NCI-H82 (cell line): Measurements from ENCODE around the gene DNM1.

ENCODE experiments used
- DNase-seq: peaks from one replicate; lab custom pipeline; 2025; lab: John Stamatoyannopoulos, UW

Gene DNM1

GRCh38 chr9:128178806-128179431, 24.3 kb upstream of the DNM1 start:
- DNase-seq = no peak

GRCh38 chr9:128180001-128180400, 23.2 kb upstream of the DNM1 start:
- no peak for DNase-seq

GRCh38 chr9:128180447-128180846, 22.7 kb upstream of the DNM1 start:
- DNase-seq = no peak

- peak; percentile 82 for DNase-seq
These were observed 21.7 kb upstream of the DNM1 start for GRCh38 chr9:128181480-128181879.

DNA sequence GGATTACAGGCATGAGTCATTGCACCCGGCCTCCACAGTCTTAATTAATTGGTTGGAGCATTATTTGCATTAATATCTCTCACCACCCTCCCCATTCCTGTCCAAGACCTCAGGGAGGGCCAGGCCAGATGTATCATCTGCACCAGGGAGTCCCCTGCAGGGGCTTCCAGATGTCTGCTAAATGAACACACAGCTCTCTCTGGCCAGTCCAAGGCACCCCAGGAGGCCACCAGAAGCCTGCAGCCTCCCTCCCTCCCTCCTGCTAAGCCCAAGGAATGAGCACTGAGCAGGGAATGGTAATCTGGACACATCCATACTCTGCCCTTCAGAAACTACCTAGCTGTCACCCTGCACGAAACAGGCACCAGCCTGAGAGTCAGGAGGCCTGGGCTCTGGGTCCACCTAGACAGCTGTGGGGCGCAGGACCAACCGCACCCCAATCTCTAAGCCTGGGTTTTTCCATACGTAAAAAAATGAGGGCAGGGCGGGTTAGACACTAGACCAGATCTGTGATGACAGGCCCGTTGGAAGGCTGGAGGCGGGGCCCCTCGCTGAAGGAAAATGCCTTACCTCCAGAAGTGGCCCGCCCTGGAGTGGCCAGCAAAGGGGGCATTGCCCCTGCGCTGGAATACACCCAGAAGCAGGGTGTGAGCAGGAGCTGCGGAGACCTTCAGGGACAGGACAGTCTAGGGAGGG, 20.1 kb upstream of the DNM1 start:
- DNase-seq = no peak

DNA sequence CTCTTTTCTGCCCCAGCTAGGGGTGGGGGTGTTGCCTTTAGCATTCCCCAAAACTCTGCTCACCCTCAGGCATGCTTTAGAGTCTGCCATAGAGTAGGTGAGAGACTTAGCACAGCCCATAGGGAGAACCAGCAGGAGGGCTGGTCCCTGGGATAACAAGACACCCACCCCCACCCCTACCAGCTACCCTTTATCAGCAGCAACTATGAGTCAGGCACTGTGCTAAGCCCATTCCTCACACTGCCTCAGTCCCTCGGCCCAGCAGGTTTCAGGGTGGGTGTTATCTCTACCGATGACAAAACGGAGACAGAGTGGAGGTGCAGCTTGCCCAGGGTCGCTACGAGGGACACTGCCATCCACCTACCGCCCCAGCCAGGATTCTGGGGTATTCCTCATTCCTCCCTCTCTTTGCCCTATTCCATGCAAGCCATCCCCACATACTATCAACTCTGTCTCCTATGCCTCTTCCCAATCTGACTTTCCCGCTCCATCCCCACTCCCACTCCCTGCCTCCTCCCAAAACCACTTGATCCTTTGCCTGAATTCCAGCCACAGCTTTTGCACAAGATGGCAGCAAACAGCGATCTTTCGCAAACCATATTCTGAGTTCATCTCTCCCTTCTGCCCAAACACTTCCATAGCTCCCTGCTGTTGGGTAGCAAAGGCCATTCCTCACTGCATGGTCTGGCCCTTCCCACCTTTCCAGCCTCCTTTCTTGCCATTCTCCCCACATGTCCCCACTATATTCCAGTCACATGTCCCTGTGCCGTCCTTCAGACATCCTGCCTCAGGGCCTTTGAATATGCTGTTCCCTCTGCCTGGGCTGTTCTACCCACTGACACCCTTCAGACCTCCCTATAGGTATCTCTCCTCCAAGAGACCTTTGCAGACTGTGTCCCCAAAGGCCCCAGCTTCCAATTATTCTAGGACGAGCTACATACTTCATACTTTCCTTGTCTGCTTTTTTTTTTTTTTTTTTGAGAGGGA, 16.9 kb upstream of the DNM1 start:
- DNase-seq = no peak

- no peak for DNase-seq
These were observed 15.8 kb upstream of the DNM1 start for GRCh38 chr9:128187361-128187760.

DNA sequence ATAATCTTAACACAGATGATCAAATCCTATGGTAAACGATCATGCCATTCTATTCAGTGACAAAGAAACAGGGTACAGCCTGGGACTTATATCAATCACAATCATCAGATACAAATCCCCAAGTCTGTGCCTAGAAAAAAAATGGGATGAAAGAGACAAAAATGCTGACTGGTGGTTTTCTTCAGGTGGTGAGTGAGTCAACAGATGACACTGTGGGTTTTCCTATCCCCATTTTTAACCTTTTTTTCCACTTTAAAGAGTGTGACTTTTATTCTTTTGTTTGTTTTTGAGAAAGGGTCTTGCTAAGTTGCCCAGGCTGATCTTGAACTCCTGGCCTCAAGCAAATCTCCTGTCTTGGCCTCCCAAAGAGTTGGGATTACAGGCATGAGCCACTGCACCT, 15.0 kb upstream of the DNM1 start:
- DNase-seq = no peak

GRCh38 chr9:128190013-128190412, 13.2 kb upstream of the DNM1 start:
- DNase-seq = peak; percentile 12

DNA sequence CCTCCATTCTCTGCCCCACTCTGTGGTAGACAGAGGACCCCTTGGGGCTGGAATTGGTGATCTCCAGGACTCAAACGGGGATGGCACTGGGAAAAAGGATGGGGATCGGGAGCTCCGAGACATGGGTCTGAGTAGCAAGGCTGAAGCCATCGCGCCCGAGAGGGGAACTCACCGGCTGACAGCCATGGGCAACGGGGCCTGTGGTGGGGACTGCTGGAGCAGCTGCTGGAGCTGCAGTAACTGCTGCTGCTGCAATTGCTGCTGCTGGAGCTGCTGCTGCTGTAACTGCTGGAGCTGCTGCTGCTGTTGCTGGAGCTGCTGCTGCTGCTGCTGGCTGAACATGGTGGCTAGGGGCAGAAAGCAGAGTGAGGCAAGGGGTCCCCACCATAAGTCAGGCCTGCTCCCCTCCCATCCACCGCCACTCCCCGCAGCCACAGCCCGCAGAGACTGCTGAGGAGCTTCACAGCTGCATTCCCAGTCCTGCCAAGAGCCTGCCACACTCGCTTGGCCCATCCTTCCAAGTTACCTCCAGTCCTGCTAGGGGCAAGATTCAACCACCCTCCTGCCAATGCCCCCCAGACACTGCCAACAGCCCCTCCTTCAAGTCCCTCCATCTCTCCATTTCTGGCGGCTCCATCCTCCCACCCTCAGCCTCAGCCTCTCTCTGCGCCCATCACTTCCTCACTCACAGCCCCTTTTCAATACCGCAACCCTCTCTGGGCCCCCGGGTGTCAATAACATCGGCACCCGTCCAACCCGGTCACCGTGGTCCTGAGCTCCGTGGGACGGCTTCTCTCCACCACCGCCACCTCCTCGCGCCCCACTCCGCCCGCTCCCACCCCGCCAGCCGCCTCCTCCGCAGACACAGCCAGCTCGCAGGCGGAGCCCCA, 12.4 kb upstream of the DNM1 start:
- no peak for DNase-seq

- DNase-seq = peak; percentile 83
These were observed 11.7 kb upstream of the DNM1 start, which contains the start of gene CIZ1 for GRCh38 chr9:128191406-128192046. Gene CIZ1 (minus strand): TSS chr9:128191572. CDS start chr9:128190857, 715 bp downstream.

DNA sequence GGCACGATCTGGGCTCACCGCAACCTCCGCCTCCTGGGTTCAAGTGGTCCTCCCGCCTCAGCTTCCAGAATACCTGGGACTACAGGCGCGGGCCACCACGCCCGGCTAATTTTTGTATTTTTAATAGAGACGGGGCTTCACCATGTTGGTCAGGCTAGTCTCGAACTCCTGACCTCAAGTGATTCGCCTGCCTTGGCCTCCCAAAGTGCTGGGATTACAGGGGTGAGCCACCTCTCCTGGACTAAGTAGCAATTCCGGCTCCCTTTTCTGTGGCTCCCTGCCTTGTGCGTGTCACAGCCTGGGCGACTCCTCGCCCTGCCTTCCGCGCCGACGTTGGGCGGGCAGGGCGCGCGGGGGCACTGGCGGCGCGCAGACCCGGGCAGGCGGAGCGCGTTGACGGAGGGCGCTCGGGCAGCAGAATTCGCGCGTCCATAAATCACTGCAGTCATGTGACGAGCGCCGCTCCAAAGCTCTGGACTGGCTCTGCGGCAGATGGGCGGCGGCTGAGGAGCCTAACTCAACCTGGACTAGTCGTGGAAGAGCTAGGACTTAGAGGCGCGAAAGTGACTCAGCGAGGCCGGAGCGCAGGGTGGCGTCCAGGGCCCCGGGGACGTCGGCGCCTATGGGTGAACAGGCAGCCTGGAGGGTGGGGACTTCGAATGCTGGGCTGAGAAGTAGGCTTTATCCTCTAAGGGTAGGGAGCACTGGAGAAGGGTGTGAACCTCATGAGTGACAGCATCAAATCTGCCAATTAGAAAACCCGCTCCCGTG, 10.4 kb upstream of the DNM1 start:
- DNase-seq = peak; percentile 98

DNA sequence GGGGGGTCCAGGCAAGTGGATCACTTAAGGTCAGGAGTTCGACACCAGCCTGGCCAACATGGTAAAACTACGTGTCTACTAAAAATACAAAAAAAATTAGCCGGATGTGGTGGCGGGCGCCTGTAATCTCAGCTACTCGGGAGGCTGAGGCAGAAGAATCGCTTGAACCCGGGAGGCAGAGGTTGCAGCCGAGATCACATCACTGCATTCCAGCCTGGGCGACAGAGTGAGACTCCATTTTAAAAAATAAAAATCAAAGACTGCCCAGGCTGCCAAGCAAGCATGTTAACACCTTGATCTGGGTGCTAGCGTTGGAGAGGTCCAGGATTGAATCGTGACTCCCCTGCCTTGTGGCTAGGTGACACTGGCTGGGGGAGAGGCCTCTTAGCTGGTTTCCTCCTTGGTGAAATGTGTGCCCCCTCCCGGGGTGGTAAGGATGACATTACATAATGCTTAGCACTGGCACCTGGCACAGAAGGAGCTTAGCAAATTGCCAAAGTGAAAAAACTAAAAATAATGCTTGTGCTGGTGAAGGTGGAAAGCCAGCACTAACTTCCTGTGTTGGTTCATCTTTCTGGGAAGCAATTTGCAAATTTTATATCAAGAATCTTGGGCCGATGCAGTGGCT, 9.6 kb upstream of the DNM1 start:
- no peak for DNase-seq

GRCh38 chr9:128201441-128202369, 1.5 kb upstream of the DNM1 start:
- DNase-seq = peak; percentile 21

DNA sequence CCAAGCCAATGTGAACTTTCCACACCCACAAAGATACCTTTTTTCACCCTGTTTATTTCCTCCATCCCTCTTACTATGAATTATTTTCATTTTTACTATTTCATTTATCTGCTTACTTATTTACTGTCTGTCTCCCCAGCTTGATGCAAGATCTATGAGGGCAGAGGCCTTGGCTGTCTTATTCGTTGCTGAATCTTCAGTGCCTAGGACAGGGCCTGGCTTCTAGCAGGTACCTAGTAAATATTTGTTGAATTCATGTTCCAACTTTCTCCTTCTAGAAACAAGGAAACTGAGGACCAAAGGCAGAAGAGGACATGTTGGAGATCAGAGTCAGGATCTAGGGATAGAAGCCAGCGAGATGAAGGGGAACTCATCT, 543 bp upstream of the DNM1 start:
- DNase-seq = no peak

GRCh38 chr9:128203707-128204551, 750 bp downstream of the DNM1 start:
- DNase-seq = peak; percentile 91

DNA sequence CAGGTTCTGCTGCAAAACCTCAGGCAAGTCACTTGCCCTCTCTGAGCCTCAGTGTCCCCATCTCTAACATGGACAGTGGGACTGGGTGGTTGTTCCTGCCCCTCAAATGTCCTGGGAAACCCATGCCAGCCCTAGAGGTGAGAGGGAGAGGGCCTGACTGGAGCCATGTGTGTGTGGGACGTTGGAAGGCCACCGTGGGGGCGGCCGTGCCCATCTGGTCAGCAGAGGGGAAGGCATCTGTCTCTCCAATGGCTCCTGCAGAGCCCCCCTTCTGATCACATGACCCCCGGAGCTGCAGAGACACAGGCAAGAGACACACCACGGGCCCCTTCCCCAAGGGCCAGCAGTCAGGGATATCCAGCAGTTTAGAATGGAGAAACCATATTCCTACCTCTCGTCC, 1.7 kb downstream of the DNM1 start:
- DNase-seq = peak; percentile 33
